Sigmoid colon (tissue), 4 donors: Measurements from ENCODE around the gene ELFN2.

Experiments used
- EP300 ChIP-seq, 4 donors: sonication (generic); formaldehyde crosslinking; IDR thresholded peaks; one replicate each; pipeline ENCODE4 v1.6.1; 2017; ENCODE audit warnings: antibody characterized with exemption in 4 of 4
- POLR2A ChIP-seq, 2 donors: fragments of 450-650 bp; IDR thresholded peaks; one replicate each; pipeline ENCODE4 v1.6.1; 2016; ENCODE audit warnings: antibody characterized with exemption in 2 of 2, mild to moderate bottlenecking in 2 of 2, moderate library complexity in 2 of 2
- POLR2AphosphoS5 ChIP-seq, 4 donors: sonication (generic); formaldehyde crosslinking; IDR thresholded peaks; one replicate each; pipeline ENCODE4 v1.6.1; 2017; ENCODE audit warnings: antibody characterized with exemption in 4 of 4
- TF ChIP-seq, protein P1 (sequence below), 4 experiments: fragments of 450-650 bp in 3 of 4; fragments of 200-600 bp in 1 of 4; IDR thresholded peaks; one replicate each; pipeline ENCODE4 v1.5.1; 2016 to 2019; ENCODE audit warnings: antibody characterized with exemption in 4 of 4, mild to moderate bottlenecking in 3 of 4, moderate library complexity in 2 of 4

DNA sequence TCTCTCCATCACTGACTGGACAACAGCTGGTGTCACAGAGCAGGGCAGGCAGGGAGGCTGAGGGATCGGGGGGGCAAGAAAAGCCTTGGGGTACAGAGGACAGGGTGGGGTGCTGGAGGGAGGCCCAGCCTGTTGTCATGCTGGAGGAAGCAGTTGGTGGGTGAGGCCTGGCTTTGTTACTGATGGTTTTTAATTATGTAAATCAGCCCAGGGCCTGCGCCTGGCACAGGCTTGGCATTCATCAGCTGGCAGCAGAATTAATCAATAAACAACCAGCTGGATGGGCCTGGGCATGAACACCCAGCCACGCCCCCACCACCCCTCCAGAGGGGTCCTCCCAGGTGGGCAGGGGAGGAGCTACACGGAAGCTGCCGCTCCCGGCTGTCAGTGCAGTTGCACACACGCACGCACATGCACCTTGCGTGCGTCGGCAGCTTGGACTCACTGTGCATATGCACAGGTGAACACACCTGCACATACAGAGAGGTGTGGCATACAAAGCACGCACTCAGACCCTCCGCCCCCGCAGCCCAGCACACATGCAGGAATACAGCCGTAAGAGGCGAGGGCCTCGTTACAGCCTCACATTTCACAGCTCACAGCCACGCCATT, 21.3 kb upstream of the ELFN2 start:
- TF ChIP-seq POLR2AphosphoS5 (IDR thresholded peaks at IDR 0.05) (no peak), POLR2A (IDR thresholded peaks at IDR 0.05) (no peak), EP300 (IDR thresholded peaks at IDR 0.05) (no peak)
- TF ChIP-seq, protein P1, sequence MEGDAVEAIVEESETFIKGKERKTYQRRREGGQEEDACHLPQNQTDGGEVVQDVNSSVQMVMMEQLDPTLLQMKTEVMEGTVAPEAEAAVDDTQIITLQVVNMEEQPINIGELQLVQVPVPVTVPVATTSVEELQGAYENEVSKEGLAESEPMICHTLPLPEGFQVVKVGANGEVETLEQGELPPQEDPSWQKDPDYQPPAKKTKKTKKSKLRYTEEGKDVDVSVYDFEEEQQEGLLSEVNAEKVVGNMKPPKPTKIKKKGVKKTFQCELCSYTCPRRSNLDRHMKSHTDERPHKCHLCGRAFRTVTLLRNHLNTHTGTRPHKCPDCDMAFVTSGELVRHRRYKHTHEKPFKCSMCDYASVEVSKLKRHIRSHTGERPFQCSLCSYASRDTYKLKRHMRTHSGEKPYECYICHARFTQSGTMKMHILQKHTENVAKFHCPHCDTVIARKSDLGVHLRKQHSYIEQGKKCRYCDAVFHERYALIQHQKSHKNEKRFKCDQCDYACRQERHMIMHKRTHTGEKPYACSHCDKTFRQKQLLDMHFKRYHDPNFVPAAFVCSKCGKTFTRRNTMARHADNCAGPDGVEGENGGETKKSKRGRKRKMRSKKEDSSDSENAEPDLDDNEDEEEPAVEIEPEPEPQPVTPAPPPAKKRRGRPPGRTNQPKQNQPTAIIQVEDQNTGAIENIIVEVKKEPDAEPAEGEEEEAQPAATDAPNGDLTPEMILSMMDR (IDR thresholded peaks at IDR 0.05): no peak
